GM12878 (cell line): ENCODE results near the gene GPR152. TPM values are rescaled to one million over a fixed set of nuclear protein-coding genes. Genes with fewer than 3 reads are reported as not detected.

ENCODE experiments used
- ATAC-seq: fragments of 200-7000 bp; cut with Tn5 transposase; 3 replicates; pipeline ENCODE4 v1.9.1; 2020; ENCODE audit warnings: mild to moderate bottlenecking, moderate library complexity
- BruUV-seq: library from RNA; stranded (reverse); fragments of 400-500 nt; replicated peaks from 2 replicates; lab custom pipeline; 2021; lab: Mats Ljungman, UMichigan
- CTCF ChIA-PET: fragments of 300-600 bp; sonication (Branson Sonifier 250); formaldehyde crosslinking; extraction: SDS; loops from one replicate; lab custom pipeline; 2021; ENCODE audit warnings: inconsistent platforms; lab: Yijun Ruan, JAX
- POLR2A ChIA-PET: fragments of 350-600 bp; formaldehyde crosslinking; extraction: SDS; loops from one replicate; lab custom pipeline; 2021; ENCODE audit warnings: inconsistent platforms; lab: Charles Lee
- RAD21 ChIA-PET: fragments of 300-600 bp; sonication (Branson Sonifier 250); formaldehyde crosslinking; loops from one replicate; lab custom pipeline; 2023; ENCODE audit warnings: antibody characterized with exemption; ENCODE audit not compliant: unreplicated experiment; lab: Charles Lee
- SMC1A ChIA-PET: fragments of 300-600 bp; sonication (Branson Sonifier 250); formaldehyde crosslinking; loops from one replicate; lab custom pipeline; 2023; ENCODE audit not compliant: unreplicated experiment, uncharacterized antibody; lab: Charles Lee
- DNase-seq: peaks from one replicate; pipeline ENCODE4 v3.0.0-alpha.2; 2011; ENCODE audit warnings: low read depth, low spot score
- FAIRE-seq: peaks from 3 replicates; lab custom pipeline; 2011; peaks lifted over from hg19 to GRCh38; lab: Jason Lieb, UNC
- H2AFZ ChIP-seq: 2 replicates; pipeline ENCODE4 v1.6.0; 2011; ENCODE audit warnings: low read depth, low read length, control low read depth; ENCODE audit not compliant: control insufficient read depth
- H3K27ac ChIP-seq: 2 replicates; pipeline ENCODE4 v1.5.1; 2011; ENCODE audit warnings: control low read depth; ENCODE audit not compliant: control insufficient read depth, insufficient read depth
- H3K27me3 ChIP-seq, 2 experiments: replicated peaks in 1 of 2; 2 replicates each; pipeline versions ENCODE4 v1.6.0 to v1.6.1; 2011; ENCODE audit warnings: low read length in 1 of 2; ENCODE audit not compliant: control insufficient read depth in 2 of 2, insufficient read depth in 2 of 2
- H3K36me3 ChIP-seq, 2 experiments: 2 replicates each; pipeline ENCODE4 v1.5.1; 2011; ENCODE audit warnings: low read length in 1 of 2; ENCODE audit not compliant: control insufficient read depth in 2 of 2, insufficient read depth in 2 of 2
- H3K4me1 ChIP-seq: 2 replicates; pipeline ENCODE4 v1.6.1; 2011; ENCODE audit warnings: mild to moderate bottlenecking, low read length, moderate library complexity, mixed read lengths; ENCODE audit not compliant: control insufficient read depth, insufficient read depth
- H3K4me2 ChIP-seq: 2 replicates; pipeline ENCODE4 v1.6.0; 2011; ENCODE audit warnings: control low read depth; ENCODE audit not compliant: control insufficient read depth, insufficient read depth
- H3K4me3 ChIP-seq: fragments of 200-600 bp; sonication (generic); 2 replicates; pipeline ENCODE4 v1.5.1; 2016
- H3K79me2 ChIP-seq: 2 replicates; pipeline ENCODE4 v1.6.0; 2011; ENCODE audit warnings: low read length; ENCODE audit not compliant: control insufficient read depth, insufficient read depth
- H3K9ac ChIP-seq: 2 replicates; pipeline ENCODE4 v1.8.0; 2011; ENCODE audit warnings: low read length, control low read depth, mixed read lengths; ENCODE audit not compliant: control insufficient read depth, insufficient read depth
- H3K9me3 ChIP-seq: replicated peaks from 3 replicates; pipeline ENCODE4 v1.5.1; 2011; ENCODE audit warnings: mild to moderate bottlenecking, low read length; ENCODE audit not compliant: control insufficient read depth, insufficient read depth
- H4K20me1 ChIP-seq: 2 replicates; pipeline ENCODE4 v1.6.0; 2011; ENCODE audit not compliant: control insufficient read depth, insufficient read depth
- CREM ChIP-seq: IDR thresholded peaks from 2 replicates; pipeline ENCODE4 v1.6.1; 2014; ENCODE audit warnings: antibody characterized with exemption, low read depth
- CTCF ChIP-seq, 3 experiments: IDR thresholded peaks in 2 of 3; conservative IDR thresholded peaks in 1 of 3; 2 replicates each; pipeline ENCODE4 v1.5.1; 2011; ENCODE audit warnings: low read depth in 3 of 3, low read length in 3 of 3, mild to moderate bottlenecking in 3 of 3, control low read depth in 2 of 3, moderate library complexity in 2 of 3, inconsistent platforms in 1 of 3, mixed read lengths in 1 of 3; ENCODE audit not compliant: control insufficient read depth in 2 of 3, insufficient read depth in 1 of 3; ENCODE audit errors: extremely low read depth in 1 of 3
- EED ChIP-seq: sonication (generic); IDR thresholded peaks from 2 replicates; pipeline ENCODE4 v1.6.1; 2016; ENCODE audit warnings: antibody characterized with exemption, low read depth
- HDAC2 ChIP-seq: fragments of 200-600 bp; sonication (generic); IDR thresholded peaks from 2 replicates; pipeline ENCODE4 v1.6.1; 2017
- KAT2A ChIP-seq: conservative IDR thresholded peaks from 2 replicates; pipeline ENCODE4 v1.6.1; 2011; ENCODE audit warnings: low read depth, low read length; ENCODE audit not compliant: control insufficient read depth
- MAX ChIP-seq: IDR thresholded peaks from 2 replicates; pipeline ENCODE4 v1.6.1; 2012; ENCODE audit warnings: low read depth, low read length, improper control_type of control experiment
- MXI1 ChIP-seq: fragments of 150-350 bp; IDR thresholded peaks from 2 replicates; pipeline ENCODE4 v1.6.1; 2011; ENCODE audit warnings: low read depth, mild to moderate bottlenecking, inconsistent platforms, low read length, improper control_type of control experiment
- MYB ChIP-seq: fragments of 150-350 bp; IDR thresholded peaks from 2 replicates; pipeline ENCODE4 v1.6.1; 2014; ENCODE audit warnings: mild to moderate bottlenecking, low read depth, low read length, borderline replicate concordance
- MYC ChIP-seq: IDR thresholded peaks from 2 replicates; pipeline ENCODE4 v1.6.1; 2011; ENCODE audit warnings: mild to moderate bottlenecking, low read length, moderate library complexity, inconsistent platforms; ENCODE audit not compliant: insufficient read depth, insufficient replicate concordance, insufficient read length, severe bottlenecking
- NR2C2 ChIP-seq: IDR thresholded peaks from 2 replicates; pipeline ENCODE4 v1.6.1; 2011; ENCODE audit warnings: borderline replicate concordance, low read depth; ENCODE audit not compliant: control insufficient read depth, insufficient read length
- PKNOX1 ChIP-seq: fragments of 450-650 bp; IDR thresholded peaks from 2 replicates; pipeline ENCODE4 v1.6.1; 2016; ENCODE audit warnings: mild to moderate bottlenecking
- RAD51 ChIP-seq: fragments of 450-650 bp; IDR thresholded peaks from 2 replicates; pipeline ENCODE4 v1.6.1; 2016; ENCODE audit warnings: moderate library complexity, mild to moderate bottlenecking, inconsistent platforms
- SIX5 ChIP-seq: IDR thresholded peaks from 2 replicates; pipeline ENCODE4 v1.6.1; 2011; ENCODE audit warnings: mild to moderate bottlenecking, low read depth, low read length, moderate library complexity; ENCODE audit not compliant: severe bottlenecking
- SP1 ChIP-seq: IDR thresholded peaks from one replicate; pipeline ENCODE4 v1.6.1; 2011; ENCODE audit warnings: low read depth, low read length
- ZNF384 ChIP-seq: IDR thresholded peaks from 2 replicates; pipeline ENCODE4 v1.6.1; 2012; ENCODE audit warnings: low read depth, mild to moderate bottlenecking, low read length, improper control_type of control experiment, borderline replicate concordance
- WGBS: methylation state at CpG from one replicate; pipeline ENCODE4 v1.1.6; 2016; ENCODE audit warnings: low lambda C conversion rate; ENCODE audit not compliant: insufficient replicate concordance, insufficient coverage; ENCODE audit errors: missing lambda C conversion rate; 5-methylcytosine and 5-hydroxymethylcytosine counted together
- in situ Hi-C: fragments of 300-500 bp; cut with MboI; formaldehyde crosslinking; loops from 9 replicates; pipeline ENCODE4 v1.14.3; 2018; ENCODE audit warnings: mixed read lengths
- intact Hi-C: fragments of 100-400 bp; cut with micrococcal nuclease; formaldehyde crosslinking; loops from one replicate; pipeline ENCODE4 v1.14.2; 2022; ENCODE audit not compliant: unreplicated experiment
- polyA plus RNA-seq, 11 experiments: library from polyadenylated mRNA; depleted of rRNA in 4 of 11; unstranded in 6 of 11; stranded (reverse) in 5 of 11; fragments of >200 nt; fragmentation: Nextera tagmentation in 4 of 11; fragmentation: Illumina TruSeq in 1 of 11; extraction: Ambion mirVana in 4 of 11; extraction: Trizol in 1 of 11; gene quantifications; 1 replicate in 1 of 11; 2 replicates in 10 of 11; pipeline versions ENCODE4 v1.2.1 to v1.2.3, GENCODE V29; 2011 to 2016; ENCODE audit warnings: inconsistent platforms in 2 of 11, missing spikeins in 2 of 11, low read depth in 1 of 11
- total RNA-seq, 4 experiments: library from RNA; depleted of rRNA in 3 of 4; stranded (reverse); fragments of >200 nt in 3 of 4; fragmentation: Illumina TruSeq in 1 of 4; extraction: Trizol in 1 of 4; gene quantifications; 2 replicates each; pipeline versions ENCODE4 v1.2.1 to v1.2.3, GENCODE V29; 2013 to 2021
- TF ChIP-seq, protein P1 (sequence below): IDR thresholded peaks from 2 replicates; pipeline ENCODE4 v1.6.1; 2012; ENCODE audit warnings: low read depth, low read length, improper control_type of control experiment
- TF ChIP-seq, protein P2 (sequence below): fragments of 450-650 bp; formaldehyde crosslinking; IDR thresholded peaks from 2 replicates; pipeline ENCODE4 v1.4.0; 2022; ENCODE audit warnings: mild to moderate bottlenecking, moderate library complexity

The GPR152 gene
- total and polyA plus RNA-seq, 10 of the 15 experiments (the other 5 are each of a cell fraction or from before 2014, with no cell fraction given), result not detected

GRCh38 chr11:67411785-67412152, 40.8 kb downstream of the GPR152 start:
- in situ Hi-C loops (no loop called here), intact Hi-C loops (no loop called here)
- H3K4me3 ChIP-seq, result no peak overlapping the region
- no peaks in the 10 kb centered on the region for H3K36me3 ChIP-seq
- CTCF ChIA-PET, result interaction anchor here (1.3 to 2.4 kb wide), 2 partner anchors 10 to 25 kb away, joined by 4 to 12 read pairs; partner anchors contain the start of genes PPP1CA and PTPRCAP
- no peaks in the 10 kb centered on the region for H4K20me1 ChIP-seq
- POLR2A ChIA-PET, result interaction anchor here (1.1 to 2.8 kb wide), 4 partner anchors 8 to 54 kb away, joined by 3 to 16 read pairs (median 8); partner anchors contain the start of genes PPP1CA and TBC1D10C
- no peak overlapping the region for H3K27ac ChIP-seq
- no peak overlapping the region for H3K9ac ChIP-seq
- H3K79me2 ChIP-seq, result peaks cover 3% of the 10 kb centered on the region
- H3K4me1 ChIP-seq, result peaks cover 41% of the 10 kb centered on the region
- no peak overlapping the region for H3K4me2 ChIP-seq
- no peak overlapping the region for H2AFZ ChIP-seq
- SMC1A ChIA-PET, result interaction anchor here (0.8 to 1.0 kb wide), 2 partner anchors 9 to 11 kb away, joined by 3 read pairs; no protein-coding TSS in a partner anchor
- WGBS, result 54% methylated on average over 7 of the region's 7 CpGs
- FAIRE-seq (peak; percentile 38), DNase-seq (no peak), ATAC-seq (peak; percentile 22)
- RAD21 ChIA-PET, result interaction anchor here (1.6 to 3.0 kb wide), 2 partner anchors 10 to 59 kb away, joined by 5 to 12 read pairs; partner anchors contain the start of genes POLD4 and PPP1CA
- H3K9me3 ChIP-seq, result no peaks in the 10 kb centered on the region
- no TSS peak for BruUV-seq
- H3K27me3 ChIP-seq, result peaks cover 0 to 5% of the 10 kb centered on the region in 2 experiments; a peak in 3 of 4 replicates
- TF ChIP-seq CTCF (IDR thresholded peaks at IDR 0.05 in 2 of 3, conservative IDR thresholded peaks at IDR 0.05 in 1 of 3; ENCODE audit: control insufficient read depth in 2 of 3, extremely low read depth in 1 of 3, insufficient read depth in 1 of 3, low read depth in 3 of 3, low read length in 3 of 3), result no peak
- no peak for TF ChIP-seq EED
- TF ChIP-seq CREM, result no peak
- TF ChIP-seq ZNF384, result no peak
- TF ChIP-seq MAX, result no peak
- TF ChIP-seq, protein P1, sequence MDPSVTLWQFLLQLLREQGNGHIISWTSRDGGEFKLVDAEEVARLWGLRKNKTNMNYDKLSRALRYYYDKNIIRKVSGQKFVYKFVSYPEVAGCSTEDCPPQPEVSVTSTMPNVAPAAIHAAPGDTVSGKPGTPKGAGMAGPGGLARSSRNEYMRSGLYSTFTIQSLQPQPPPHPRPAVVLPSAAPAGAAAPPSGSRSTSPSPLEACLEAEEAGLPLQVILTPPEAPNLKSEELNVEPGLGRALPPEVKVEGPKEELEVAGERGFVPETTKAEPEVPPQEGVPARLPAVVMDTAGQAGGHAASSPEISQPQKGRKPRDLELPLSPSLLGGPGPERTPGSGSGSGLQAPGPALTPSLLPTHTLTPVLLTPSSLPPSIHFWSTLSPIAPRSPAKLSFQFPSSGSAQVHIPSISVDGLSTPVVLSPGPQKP, result no peak
- TF ChIP-seq RAD51, result no peak
- TF ChIP-seq, protein P2, sequence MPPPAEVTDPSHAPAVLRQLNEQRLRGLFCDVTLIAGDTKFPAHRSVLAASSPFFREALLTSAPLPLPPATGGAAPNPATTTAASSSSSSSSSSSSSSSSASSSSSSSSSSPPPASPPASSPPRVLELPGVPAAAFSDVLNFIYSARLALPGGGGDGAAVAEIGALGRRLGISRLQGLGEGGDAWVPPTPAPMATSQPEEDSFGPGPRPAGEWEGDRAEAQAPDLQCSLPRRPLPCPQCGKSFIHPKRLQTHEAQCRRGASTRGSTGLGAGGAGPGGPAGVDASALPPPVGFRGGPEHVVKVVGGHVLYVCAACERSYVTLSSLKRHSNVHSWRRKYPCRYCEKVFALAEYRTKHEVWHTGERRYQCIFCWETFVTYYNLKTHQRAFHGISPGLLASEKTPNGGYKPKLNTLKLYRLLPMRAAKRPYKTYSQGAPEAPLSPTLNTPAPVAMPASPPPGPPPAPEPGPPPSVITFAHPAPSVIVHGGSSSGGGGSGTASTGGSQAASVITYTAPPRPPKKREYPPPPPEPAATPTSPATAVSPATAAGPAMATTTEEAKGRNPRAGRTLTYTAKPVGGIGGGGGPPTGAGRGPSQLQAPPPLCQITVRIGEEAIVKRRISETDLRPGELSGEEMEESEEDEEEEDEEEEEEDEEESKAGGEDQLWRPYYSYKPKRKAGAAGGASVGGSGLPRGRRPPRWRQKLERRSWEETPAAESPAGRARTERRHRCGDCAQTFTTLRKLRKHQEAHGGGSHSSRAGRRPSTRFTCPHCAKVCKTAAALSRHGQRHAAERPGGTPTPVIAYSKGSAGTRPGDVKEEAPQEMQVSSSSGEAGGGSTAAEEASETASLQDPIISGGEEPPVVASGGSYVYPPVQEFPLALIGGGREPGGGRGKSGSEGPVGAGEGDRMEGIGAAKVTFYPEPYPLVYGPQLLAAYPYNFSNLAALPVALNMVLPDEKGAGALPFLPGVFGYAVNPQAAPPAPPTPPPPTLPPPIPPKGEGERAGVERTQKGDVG, result no peak
- no peak for TF ChIP-seq SP1
- no peak for TF ChIP-seq MXI1
- TF ChIP-seq NR2C2, result no peak
- TF ChIP-seq PKNOX1, result no peak
- no peak for TF ChIP-seq HDAC2
- TF ChIP-seq MYC, result no peak
- no peak for TF ChIP-seq SIX5
- no peak for TF ChIP-seq KAT2A
- no peak for TF ChIP-seq MYB
